DND-41 (cell line): ENCODE results near the gene FOXK1.

ENCODE experiments used
- ATAC-seq: fragments of 200-7000 bp; cut with Tn5 transposase; 3 replicates; pipeline ENCODE4 v1.9.1; 2021; ENCODE audit warnings: low read depth; ENCODE audit not compliant: insufficient read depth
- DNase-seq: peaks from one replicate; pipeline ENCODE4 v3.0.0-alpha.2; 2020
- H2AFZ ChIP-seq: 2 replicates; pipeline ENCODE4 v1.6.0; 2012; ENCODE audit warnings: low read depth, low read length
- H3K27ac ChIP-seq: 2 replicates; pipeline ENCODE4 v1.5.1; 2012; ENCODE audit warnings: low read length, inconsistent platforms
- H3K27me3 ChIP-seq: fragments of 200-600 bp; sonication (generic); 2 replicates; pipeline ENCODE4 v1.6.0; 2012; ENCODE audit warnings: low read length, mild to moderate bottlenecking, inconsistent platforms; ENCODE audit not compliant: insufficient read depth, poor library complexity
- H3K36me3 ChIP-seq: 2 replicates; pipeline ENCODE4 v1.5.1; 2012; ENCODE audit warnings: low read length, inconsistent platforms; ENCODE audit not compliant: insufficient read depth
- H3K4me1 ChIP-seq: 2 replicates; pipeline ENCODE4 v1.5.1; 2012; ENCODE audit warnings: mild to moderate bottlenecking, low read length; ENCODE audit not compliant: insufficient read depth
- H3K4me2 ChIP-seq: 2 replicates; pipeline ENCODE4 v1.6.0; 2012; ENCODE audit warnings: mild to moderate bottlenecking, moderate library complexity, low read length, inconsistent platforms; ENCODE audit not compliant: insufficient read depth
- H3K4me3 ChIP-seq, 2 experiments: fragments of 200-600 bp in 1 of 2; shearing (Covaris generic) in 1 of 2; 2 replicates each; pipeline ENCODE4 v1.5.1; 2012 to 2016; ENCODE audit warnings: inconsistent platforms in 2 of 2, low read length in 2 of 2, mild to moderate bottlenecking in 2 of 2, low read depth in 1 of 2, moderate library complexity in 1 of 2
- H3K79me2 ChIP-seq: 2 replicates; pipeline ENCODE4 v1.6.0; 2012; ENCODE audit warnings: low read length, inconsistent platforms; ENCODE audit not compliant: insufficient read depth
- H3K9ac ChIP-seq: 2 replicates; pipeline ENCODE4 v1.6.0; 2012; ENCODE audit warnings: low read depth, mild to moderate bottlenecking, inconsistent platforms, low read length, moderate library complexity
- H3K9me3 ChIP-seq: 2 replicates; pipeline ENCODE4 v1.5.1; 2012; ENCODE audit warnings: low read length, moderate library complexity, mild to moderate bottlenecking, inconsistent platforms; ENCODE audit not compliant: insufficient read depth, severe bottlenecking
- H4K20me1 ChIP-seq: 2 replicates; pipeline ENCODE4 v1.6.0; 2012; ENCODE audit warnings: low read length; ENCODE audit not compliant: insufficient read depth
- EZH2 ChIP-seq: IDR thresholded peaks from 3 replicates; pipeline ENCODE4 v1.6.1; 2012; ENCODE audit warnings: borderline replicate concordance, low read depth, mild to moderate bottlenecking, moderate library complexity, low read length, inconsistent platforms; ENCODE audit not compliant: severe bottlenecking
- TF ChIP-seq, protein P1 (sequence below): IDR thresholded peaks from 2 replicates; pipeline ENCODE4 v1.5.1; 2012; ENCODE audit warnings: borderline replicate concordance, low read length, moderate library complexity, mild to moderate bottlenecking; ENCODE audit not compliant: poor library complexity, severe bottlenecking; ENCODE audit errors: extremely low read depth

The FOXK1 gene

GRCh38 chr7:4788627-4789189 lies 106.6 kb downstream of the FOXK1 start:
- H3K27ac ChIP-seq, result no peak overlapping the region
- peaks cover 84% of the 10 kb centered on the region for H3K36me3 ChIP-seq
- TF ChIP-seq, protein P1, sequence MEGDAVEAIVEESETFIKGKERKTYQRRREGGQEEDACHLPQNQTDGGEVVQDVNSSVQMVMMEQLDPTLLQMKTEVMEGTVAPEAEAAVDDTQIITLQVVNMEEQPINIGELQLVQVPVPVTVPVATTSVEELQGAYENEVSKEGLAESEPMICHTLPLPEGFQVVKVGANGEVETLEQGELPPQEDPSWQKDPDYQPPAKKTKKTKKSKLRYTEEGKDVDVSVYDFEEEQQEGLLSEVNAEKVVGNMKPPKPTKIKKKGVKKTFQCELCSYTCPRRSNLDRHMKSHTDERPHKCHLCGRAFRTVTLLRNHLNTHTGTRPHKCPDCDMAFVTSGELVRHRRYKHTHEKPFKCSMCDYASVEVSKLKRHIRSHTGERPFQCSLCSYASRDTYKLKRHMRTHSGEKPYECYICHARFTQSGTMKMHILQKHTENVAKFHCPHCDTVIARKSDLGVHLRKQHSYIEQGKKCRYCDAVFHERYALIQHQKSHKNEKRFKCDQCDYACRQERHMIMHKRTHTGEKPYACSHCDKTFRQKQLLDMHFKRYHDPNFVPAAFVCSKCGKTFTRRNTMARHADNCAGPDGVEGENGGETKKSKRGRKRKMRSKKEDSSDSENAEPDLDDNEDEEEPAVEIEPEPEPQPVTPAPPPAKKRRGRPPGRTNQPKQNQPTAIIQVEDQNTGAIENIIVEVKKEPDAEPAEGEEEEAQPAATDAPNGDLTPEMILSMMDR, result no peak
- no peak for TF ChIP-seq EZH2
- H3K79me2 ChIP-seq, result no peaks in the 10 kb centered on the region
- ATAC-seq (no peak), DNase-seq (no peak)
- peaks cover 2% of the 10 kb centered on the region; the same call in 1 of the 2 replicates for H4K20me1 ChIP-seq
- H3K27me3 ChIP-seq, result no peaks in the 10 kb centered on the region
- H3K4me3 ChIP-seq, result no peak overlapping the region
- H3K9ac ChIP-seq, result no peak overlapping the region
- H3K4me1 ChIP-seq, result no peaks in the 10 kb centered on the region
- no peaks in the 10 kb centered on the region for H3K9me3 ChIP-seq
- no peak overlapping the region for H2AFZ ChIP-seq
- H3K4me2 ChIP-seq, result no peak overlapping the region

- H3K27ac ChIP-seq, result no peak overlapping the region
- TF ChIP-seq, protein P1, result no peak
- TF ChIP-seq EZH2, result no peak
- no peak overlapping the region for H3K9ac ChIP-seq
- no peak for DNase-seq
- no peak for ATAC-seq
- H2AFZ ChIP-seq, result no peak overlapping the region
- H3K9me3 ChIP-seq, result no peaks in the 10 kb centered on the region
- H3K4me2 ChIP-seq, result no peak overlapping the region
- H3K4me1 ChIP-seq, result no peaks in the 10 kb centered on the region
- no peak overlapping the region for H3K4me3 ChIP-seq
- no peaks in the 10 kb centered on the region for H3K27me3 ChIP-seq
- H3K79me2 ChIP-seq, result no peaks in the 10 kb centered on the region
- H3K36me3 ChIP-seq, result peaks cover 76% of the 10 kb centered on the region
- H4K20me1 ChIP-seq, result no peaks in the 10 kb centered on the region; the same call in 1 of the 2 replicates
These were observed 107.3 kb downstream of the FOXK1 start for GRCh38 chr7:4789194-4790077.

- DNase-seq (no peak), ATAC-seq (no peak)
- Histone ChIP-seq H3K4me2 (no peak overlapping the region), H3K27me3 (no peaks in the 10 kb centered on the region), H3K9me3 (no peaks in the 10 kb centered on the region), H3K9ac (no peak overlapping the region), H3K36me3 (peaks cover 73% of the 10 kb centered on the region), H3K4me3 (no peak overlapping the region), H3K27ac (no peak overlapping the region), H2AFZ (no peak overlapping the region), H4K20me1 (no peaks in the 10 kb centered on the region), H3K4me1 (no peaks in the 10 kb centered on the region), H3K79me2 (no peaks in the 10 kb centered on the region)
- TF ChIP-seq, protein P1, result no peak
- no peak for TF ChIP-seq EZH2
These were observed 108.0 kb downstream of the FOXK1 start for GRCh38 chr7:4790078-4790465.
